Activated CD8-positive, alpha-beta T cell treated with anti-CD3 and anti-CD28 coated beads for 36 hours (primary cell): ENCODE results near the gene SORCS3. TPM values are rescaled to one million over a fixed set of nuclear protein-coding genes. Genes with fewer than 3 reads are reported as not detected.

Source experiments
- ATAC-seq: fragments of 200-7000 bp; cut with Tn5 transposase; one replicate; pipeline ENCODE4 v1.10.0; 2021; ENCODE audit warnings: mild to moderate bottlenecking, moderate library complexity
- CTCF ChIA-PET: fragments of 350-600 bp; sonication (Branson Sonifier 250); formaldehyde crosslinking; loops from one replicate; lab custom pipeline; 2021; ENCODE audit warnings: antibody characterized with exemption; lab: Charles Lee
- POLR2A ChIA-PET: fragments of 350-600 bp; sonication (Branson Sonifier 250); formaldehyde crosslinking; loops from one replicate; lab custom pipeline; 2021; ENCODE audit warnings: antibody characterized with exemption; lab: Charles Lee
- DNase-seq: peaks from one replicate; pipeline ENCODE4 v3.0.0-alpha.2; 2020
- H3K27ac Mint-ChIP-seq: one replicate; pipeline ENCODE4 v1.8.0; 2021; ENCODE audit warnings: mild to moderate bottlenecking, mixed read lengths
- H3K27me3 Mint-ChIP-seq: one replicate; pipeline ENCODE4 v1.8.0; 2021; ENCODE audit warnings: mixed read lengths
- H3K36me3 Mint-ChIP-seq: one replicate; pipeline ENCODE4 v1.8.0; 2021; ENCODE audit warnings: low read depth, mixed read lengths
- H3K4me1 Mint-ChIP-seq: one replicate; pipeline ENCODE4 v1.8.0; 2021; ENCODE audit warnings: low read depth, mixed read lengths
- H3K4me3 Mint-ChIP-seq: one replicate; pipeline ENCODE4 v1.8.0; 2021; ENCODE audit warnings: mild to moderate bottlenecking, moderate library complexity, mixed read lengths
- H3K9me3 Mint-ChIP-seq: one replicate; pipeline ENCODE4 v1.8.0; 2021; ENCODE audit warnings: mixed read lengths
- intact Hi-C: fragments of 100-400 bp; cut with micrococcal nuclease; formaldehyde crosslinking; loops from one replicate; pipeline ENCODE4 v1.10.0; 2022
- total RNA-seq, 2 experiments: library from RNA; stranded (reverse); gene quantifications; one replicate each; pipeline ENCODE4 v1.2.3, GENCODE V29; 2021
- TF ChIP-seq, protein P1 (sequence below): fragments of 200-600 bp; IDR thresholded peaks from one replicate; pipeline ENCODE4 v1.8.0; 2022; ENCODE audit warnings: antibody characterized with exemption, mild to moderate bottlenecking

SORCS3 gene
- total RNA-seq, 2 experiments from 2014 or later, result not detected

DNA sequence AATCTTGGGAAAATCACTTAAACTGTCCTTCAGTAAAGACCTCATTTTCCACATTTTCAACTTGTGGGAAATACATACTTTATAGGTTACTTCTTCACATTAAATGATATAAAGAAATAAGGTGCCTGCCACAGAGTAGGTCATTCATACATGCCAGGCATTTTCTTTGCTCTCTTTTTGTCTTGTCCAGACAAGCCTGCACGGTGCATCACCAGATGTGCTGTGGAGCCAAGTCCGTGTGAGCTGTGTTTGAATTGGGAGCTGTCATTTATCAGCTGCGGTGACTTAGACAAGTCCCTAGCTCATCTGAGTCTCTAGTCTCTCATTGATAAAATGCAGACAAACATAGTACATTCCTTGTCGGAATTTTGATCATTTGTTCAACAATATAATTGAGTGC, 432.9 kb downstream of the SORCS3 start:
- Mint-ChIP-seq H3K36me3 (no peaks in the 10 kb centered on the region), H3K27ac (no peak overlapping the region), H3K4me3 (no peak overlapping the region), H3K4me1 (no peaks in the 10 kb centered on the region), H3K27me3 (peaks cover 4% of the 10 kb centered on the region), H3K9me3 (no peaks in the 10 kb centered on the region)
- TF ChIP-seq, protein P1, sequence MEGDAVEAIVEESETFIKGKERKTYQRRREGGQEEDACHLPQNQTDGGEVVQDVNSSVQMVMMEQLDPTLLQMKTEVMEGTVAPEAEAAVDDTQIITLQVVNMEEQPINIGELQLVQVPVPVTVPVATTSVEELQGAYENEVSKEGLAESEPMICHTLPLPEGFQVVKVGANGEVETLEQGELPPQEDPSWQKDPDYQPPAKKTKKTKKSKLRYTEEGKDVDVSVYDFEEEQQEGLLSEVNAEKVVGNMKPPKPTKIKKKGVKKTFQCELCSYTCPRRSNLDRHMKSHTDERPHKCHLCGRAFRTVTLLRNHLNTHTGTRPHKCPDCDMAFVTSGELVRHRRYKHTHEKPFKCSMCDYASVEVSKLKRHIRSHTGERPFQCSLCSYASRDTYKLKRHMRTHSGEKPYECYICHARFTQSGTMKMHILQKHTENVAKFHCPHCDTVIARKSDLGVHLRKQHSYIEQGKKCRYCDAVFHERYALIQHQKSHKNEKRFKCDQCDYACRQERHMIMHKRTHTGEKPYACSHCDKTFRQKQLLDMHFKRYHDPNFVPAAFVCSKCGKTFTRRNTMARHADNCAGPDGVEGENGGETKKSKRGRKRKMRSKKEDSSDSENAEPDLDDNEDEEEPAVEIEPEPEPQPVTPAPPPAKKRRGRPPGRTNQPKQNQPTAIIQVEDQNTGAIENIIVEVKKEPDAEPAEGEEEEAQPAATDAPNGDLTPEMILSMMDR, result no peak
- ChIA-PET POLR2A (no interaction called here), CTCF (interaction anchor here (1.0 kb wide), 1 partner anchor 10 kb away, joined by 3 read pairs; no protein-coding TSS in a partner anchor)
- ATAC-seq (no peak), DNase-seq (no peak)
- intact Hi-C loops, result no loop called here

DNA sequence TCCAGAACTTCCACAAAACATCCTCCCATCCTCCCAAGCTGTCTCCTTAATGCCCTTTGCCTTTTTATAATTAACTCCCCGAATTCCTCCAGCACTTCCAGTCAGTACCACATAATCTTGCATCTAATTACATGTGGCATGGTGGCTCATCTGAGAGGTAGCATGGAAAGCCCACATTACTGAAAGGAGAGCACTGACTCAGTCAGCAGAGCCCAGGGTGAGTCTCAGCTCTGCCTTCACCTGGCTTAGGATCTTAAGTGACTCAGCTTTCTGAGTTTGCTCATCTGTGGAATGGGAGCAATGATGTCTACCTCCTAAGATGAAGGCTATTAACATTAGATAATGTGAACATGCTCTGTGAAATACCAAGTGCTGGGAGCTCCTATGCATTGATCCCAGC, 433.9 kb downstream of the SORCS3 start:
- peaks cover 4% of the 10 kb centered on the region for H3K27me3 Mint-ChIP-seq
- no peaks in the 10 kb centered on the region for H3K4me1 Mint-ChIP-seq
- TF ChIP-seq, protein P1, result no peak
- no peak overlapping the region for H3K4me3 Mint-ChIP-seq
- DNase-seq (no peak), ATAC-seq (no peak)
- H3K27ac Mint-ChIP-seq, result no peak overlapping the region
- no peaks in the 10 kb centered on the region for H3K9me3 Mint-ChIP-seq
- ChIA-PET POLR2A (no interaction called here), CTCF (interaction anchor here (1.0 kb wide), 1 partner anchor 11 kb away, joined by 3 read pairs; no protein-coding TSS in a partner anchor)
- H3K36me3 Mint-ChIP-seq, result no peaks in the 10 kb centered on the region
- intact Hi-C loops, result no loop called here

DNA sequence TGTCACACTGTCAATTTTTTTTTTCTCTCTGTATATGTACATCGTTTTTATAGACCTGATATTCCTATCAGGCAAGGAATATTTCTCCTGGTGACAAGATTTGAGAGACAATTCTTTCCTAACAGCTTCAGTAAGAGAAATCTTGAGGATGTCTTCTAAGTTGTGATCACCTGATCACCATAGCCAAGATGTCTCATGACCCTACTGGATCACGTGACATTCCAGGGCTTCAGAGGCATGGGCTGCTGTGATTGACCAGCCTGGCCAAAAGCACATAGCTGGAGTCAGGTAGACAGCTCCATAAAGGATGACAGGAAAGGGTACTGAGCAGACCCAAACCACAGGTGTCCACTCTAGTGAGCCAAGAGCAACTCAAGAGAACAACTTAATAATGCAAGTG, 444.9 kb downstream of the SORCS3 start:
- no peak overlapping the region for H3K4me3 Mint-ChIP-seq
- intact Hi-C loops, result no loop called here

DNA sequence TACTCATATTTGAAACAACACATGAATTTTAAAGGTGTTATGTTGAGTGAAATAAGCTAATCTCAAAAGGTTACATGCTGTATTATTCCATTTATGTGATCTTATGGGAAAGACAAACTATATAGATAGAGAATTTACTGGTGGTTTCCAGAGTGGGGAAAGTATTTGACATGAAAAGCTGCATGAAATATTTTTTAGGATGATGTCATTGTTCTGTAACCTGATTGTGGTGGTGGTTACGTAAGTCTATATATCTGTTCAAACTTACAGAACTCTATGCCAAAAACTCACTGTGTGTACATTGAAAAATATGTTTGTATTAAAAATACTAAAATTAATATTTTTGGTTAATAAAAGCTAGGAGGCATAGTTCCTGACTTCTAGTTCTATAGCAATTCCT, 453.0 kb downstream of the SORCS3 start:
- Mint-ChIP-seq H3K9me3 (no peaks in the 10 kb centered on the region), H3K27ac (no peak overlapping the region), H3K36me3 (no peaks in the 10 kb centered on the region), H3K27me3 (no peaks in the 10 kb centered on the region), H3K4me1 (no peaks in the 10 kb centered on the region), H3K4me3 (no peak overlapping the region)
- TF ChIP-seq, protein P1, result no peak
- intact Hi-C loops, result no loop called here
- POLR2A ChIA-PET, result no interaction called here
- CTCF ChIA-PET, result no interaction called here
- no peak for DNase-seq
- no peak for ATAC-seq

More for the DNA sequence above, 444.9 kb downstream of the SORCS3 start:
- TF ChIP-seq, protein P1, result no peak
- Mint-ChIP-seq H3K9me3 (no peaks in the 10 kb centered on the region), H3K4me1 (no peaks in the 10 kb centered on the region), H3K27ac (no peak overlapping the region), H3K36me3 (no peaks in the 10 kb centered on the region), H3K27me3 (no peaks in the 10 kb centered on the region)
- CTCF ChIA-PET, result no interaction called here
- DNase-seq (no peak), ATAC-seq (no peak)
- POLR2A ChIA-PET, result no interaction called here

DNA sequence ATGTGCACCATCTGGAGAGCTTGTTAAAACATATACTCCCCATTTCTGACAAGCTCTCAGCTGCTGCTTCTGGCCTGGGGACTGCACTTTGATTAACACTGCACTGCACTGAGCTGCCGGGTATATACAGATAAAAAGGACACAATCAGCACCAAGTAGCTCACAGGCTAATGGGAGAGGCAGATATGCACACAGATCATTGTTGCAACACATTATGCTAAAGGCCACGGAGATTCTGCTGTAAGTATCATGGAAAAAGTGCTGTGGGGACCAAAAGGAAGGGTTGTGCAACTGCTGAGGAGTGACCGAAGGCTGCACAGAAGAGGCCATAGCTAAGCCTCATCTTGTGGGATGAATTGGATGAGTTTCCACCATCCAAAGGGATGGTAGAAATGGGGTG, 455.2 kb downstream of the SORCS3 start:
- TF ChIP-seq, protein P1, result no peak
- ATAC-seq (no peak), DNase-seq (no peak)
- H3K4me3 Mint-ChIP-seq, result no peak overlapping the region
- CTCF ChIA-PET, result no interaction called here
- H3K4me1 Mint-ChIP-seq, result no peaks in the 10 kb centered on the region
- no peaks in the 10 kb centered on the region for H3K9me3 Mint-ChIP-seq
- H3K27ac Mint-ChIP-seq, result no peak overlapping the region
- H3K27me3 Mint-ChIP-seq, result no peaks in the 10 kb centered on the region
- H3K36me3 Mint-ChIP-seq, result no peaks in the 10 kb centered on the region
- POLR2A ChIA-PET, result no interaction called here
- intact Hi-C loops, result no loop called here
